ENCODE measurements around the gene DOK5. TPM values are rescaled to one million over a fixed set of nuclear protein-coding genes. Genes with fewer than 3 reads are reported as not detected.

DOK5 gene
- total RNA-seq, 2 donors from 2014 or later = 0.14 to 1.2 TPM

- Histone ChIP-seq H3K9me3 (no peaks in the 10 kb centered on the region), H3K4me3 (no peak overlapping the region), H3K27ac (no peak overlapping the region), H3K27me3 (replicated peaks; ENCODE audit: insufficient read depth) (no peaks in the 10 kb centered on the region), H3K36me3 (no peaks in the 10 kb centered on the region), H3K4me1 (replicated peaks) (no peaks in the 10 kb centered on the region)
- WGBS = 37% methylated on average over 7 of the region's 7 CpGs
- intact Hi-C loops (cut with DNase I) = no loop called here
- TF ChIP-seq POLR2A (IDR thresholded peaks at IDR 0.05) (no peak), POLR2AphosphoS5 (IDR thresholded peaks at IDR 0.05) (no peak)
- TF ChIP-seq, protein P1, sequence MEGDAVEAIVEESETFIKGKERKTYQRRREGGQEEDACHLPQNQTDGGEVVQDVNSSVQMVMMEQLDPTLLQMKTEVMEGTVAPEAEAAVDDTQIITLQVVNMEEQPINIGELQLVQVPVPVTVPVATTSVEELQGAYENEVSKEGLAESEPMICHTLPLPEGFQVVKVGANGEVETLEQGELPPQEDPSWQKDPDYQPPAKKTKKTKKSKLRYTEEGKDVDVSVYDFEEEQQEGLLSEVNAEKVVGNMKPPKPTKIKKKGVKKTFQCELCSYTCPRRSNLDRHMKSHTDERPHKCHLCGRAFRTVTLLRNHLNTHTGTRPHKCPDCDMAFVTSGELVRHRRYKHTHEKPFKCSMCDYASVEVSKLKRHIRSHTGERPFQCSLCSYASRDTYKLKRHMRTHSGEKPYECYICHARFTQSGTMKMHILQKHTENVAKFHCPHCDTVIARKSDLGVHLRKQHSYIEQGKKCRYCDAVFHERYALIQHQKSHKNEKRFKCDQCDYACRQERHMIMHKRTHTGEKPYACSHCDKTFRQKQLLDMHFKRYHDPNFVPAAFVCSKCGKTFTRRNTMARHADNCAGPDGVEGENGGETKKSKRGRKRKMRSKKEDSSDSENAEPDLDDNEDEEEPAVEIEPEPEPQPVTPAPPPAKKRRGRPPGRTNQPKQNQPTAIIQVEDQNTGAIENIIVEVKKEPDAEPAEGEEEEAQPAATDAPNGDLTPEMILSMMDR (IDR thresholded peaks at IDR 0.05) = no peak
- no peak for DNase-seq (ENCODE audit: low spot score)
Observed at GRCh38 chr20:54510541-54511129, 35.2 kb downstream of the DOK5 start.

DNA sequence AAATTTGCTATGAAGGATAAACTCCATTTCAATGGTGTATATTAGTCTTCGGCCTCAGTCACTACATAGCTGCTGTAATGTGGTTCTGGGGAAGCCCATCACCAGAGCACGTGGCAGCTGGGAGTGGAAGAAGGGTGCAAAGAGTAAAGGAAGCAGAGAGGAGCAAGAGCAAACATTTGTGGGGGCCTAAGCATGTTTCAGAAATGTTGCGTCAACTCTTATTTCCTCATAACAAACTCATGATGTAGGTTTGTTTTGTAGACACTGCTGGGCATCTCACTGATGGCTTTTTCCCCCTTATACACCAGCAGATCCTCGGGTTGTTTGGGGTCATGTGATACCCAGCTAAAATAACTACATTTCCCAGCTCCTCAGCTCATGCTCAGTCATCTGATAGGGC, 37.3 kb downstream of the DOK5 start:
- intact Hi-C loops (cut with DNase I) = no loop called here
- 86% methylated on average over 4 of the region's 4 CpGs for WGBS
- TF ChIP-seq, protein P1 (IDR thresholded peaks at IDR 0.05) = no peak
- TF ChIP-seq POLR2A (IDR thresholded peaks at IDR 0.05) (no peak), POLR2AphosphoS5 (IDR thresholded peaks at IDR 0.05) (no peak)
- Histone ChIP-seq H3K4me3 (no peak overlapping the region), H3K36me3 (no peaks in the 10 kb centered on the region), H3K4me1 (replicated peaks) (no peaks in the 10 kb centered on the region), H3K27me3 (replicated peaks; ENCODE audit: insufficient read depth) (no peaks in the 10 kb centered on the region), H3K27ac (no peak overlapping the region), H3K9me3 (no peaks in the 10 kb centered on the region)
- no peak for DNase-seq (ENCODE audit: low spot score)

- TF ChIP-seq POLR2AphosphoS5 (IDR thresholded peaks at IDR 0.05) = no peak
- TF ChIP-seq, protein P1 (IDR thresholded peaks at IDR 0.05) = no peak
- TF ChIP-seq POLR2A (IDR thresholded peaks at IDR 0.05) = no peak
- Histone ChIP-seq H3K27ac (no peak overlapping the region), H3K36me3 (no peaks in the 10 kb centered on the region), H3K4me3 (no peak overlapping the region), H3K9me3 (no peaks in the 10 kb centered on the region), H3K27me3 (replicated peaks; ENCODE audit: insufficient read depth) (no peaks in the 10 kb centered on the region), H3K4me1 (replicated peaks) (no peaks in the 10 kb centered on the region)
- WGBS = 60% methylated on average over 3 of the region's 3 CpGs
- DNase-seq (ENCODE audit: low spot score) = no peak
- intact Hi-C loops (cut with DNase I) = no loop called here
Observed at GRCh38 chr20:54514028-54514607, 38.7 kb downstream of the DOK5 start.

- Histone ChIP-seq H3K27ac (no peak overlapping the region), H3K9me3 (no peaks in the 10 kb centered on the region), H3K4me1 (replicated peaks) (no peaks in the 10 kb centered on the region), H3K36me3 (no peaks in the 10 kb centered on the region), H3K4me3 (no peak overlapping the region), H3K27me3 (replicated peaks; ENCODE audit: insufficient read depth) (no peaks in the 10 kb centered on the region)
- 67% methylated on average over 6 of the region's 6 CpGs for WGBS
- no peak for DNase-seq (ENCODE audit: low spot score)
- TF ChIP-seq POLR2A (IDR thresholded peaks at IDR 0.05) = no peak
- TF ChIP-seq, protein P1 (IDR thresholded peaks at IDR 0.05) = no peak
- TF ChIP-seq POLR2AphosphoS5 (IDR thresholded peaks at IDR 0.05) = no peak
- intact Hi-C loops (cut with DNase I) = no loop called here
Observed at GRCh38 chr20:54515793-54516628, 40.6 kb downstream of the DOK5 start.

All from prostate gland (tissue), 2 donors.